HepG2 (cell line): ENCODE data around the gene COMMD8. TPM values are rescaled to one million over a fixed set of nuclear protein-coding genes. Genes with fewer than 3 reads are reported as not detected.

Experiments
- ATAC-seq: fragments of 200-7000 bp; cut with Tn5 transposase; 3 replicates; pipeline ENCODE4 v1.9.1; 2020; ENCODE audit warnings: mild to moderate bottlenecking, moderate library complexity
- Bru-seq: library from RNA; stranded (reverse); fragments of 400-500 nt; gene quantifications from one replicate; lab custom pipeline; 2021; lab: Mats Ljungman, UMichigan
- BruChase-seq, 2 experiments: library from RNA; stranded (reverse); fragments of 400-500 nt; gene quantifications; one replicate each; lab custom pipeline; 2021; lab: Mats Ljungman, UMichigan
- BruUV-seq: library from RNA; stranded (reverse); fragments of 400-500 nt; replicated peaks from 2 replicates; lab custom pipeline; 2021; lab: Mats Ljungman, UMichigan
- CTCF ChIA-PET: fragments of 300-600 bp; formaldehyde crosslinking; extraction: SDS; loops from one replicate; lab custom pipeline; 2021; ENCODE audit warnings: low total read pairs, inconsistent platforms, low intra/inter-chr PET ratio; lab: Yijun Ruan, JAX
- POLR2A ChIA-PET: fragments of 350-600 bp; sonication (Branson Sonifier 250); formaldehyde crosslinking; loops from one replicate; lab custom pipeline; 2020; ENCODE audit warnings: antibody characterized with exemption, inconsistent platforms; lab: Yijun Ruan, JAX
- DNase-seq: peaks from one replicate; pipeline ENCODE4 v3.0.0-alpha.2; 2015; ENCODE audit warnings: low spot score
- FAIRE-seq: peaks from 3 replicates; lab custom pipeline; 2011; peaks lifted over from hg19 to GRCh38; lab: Jason Lieb, UNC
- H2AFZ ChIP-seq: one replicate; pipeline ENCODE4 v1.6.1; 2011; ENCODE audit warnings: low read length, inconsistent platforms
- H3K27ac ChIP-seq: fragments of 300-600 bp; 3 replicates; pipeline ENCODE4 v1.8.0; 2011; ENCODE audit warnings: mixed run types, mild to moderate bottlenecking, mixed read lengths, low read length, inconsistent platforms; ENCODE audit not compliant: insufficient read depth; ENCODE audit errors: extremely low read length
- H3K27me3 ChIP-seq, 2 experiments: fragments of 200-600 bp in 1 of 2; 2 replicates in 1 of 2; 3 replicates in 1 of 2; pipeline versions ENCODE4 v1.6.0 to v1.8.0; 2011; ENCODE audit warnings: low read length in 2 of 2, mild to moderate bottlenecking in 2 of 2, moderate library complexity in 2 of 2, inconsistent platforms in 1 of 2; ENCODE audit not compliant: insufficient read depth in 2 of 2, control insufficient read depth in 1 of 2
- H3K36me3 ChIP-seq, 2 experiments: fragments of 200-600 bp in 1 of 2; replicated peaks in 1 of 2; 2 replicates in 1 of 2; 3 replicates in 1 of 2; pipeline versions ENCODE4 v1.5.1 to v1.8.0; 2011; ENCODE audit warnings: low read length in 2 of 2, inconsistent platforms in 1 of 2; ENCODE audit not compliant: insufficient read depth in 2 of 2, control insufficient read depth in 1 of 2
- H3K4me1 ChIP-seq: 2 replicates; pipeline ENCODE4 v1.5.1; 2012; ENCODE audit warnings: low read length, inconsistent platforms; ENCODE audit not compliant: insufficient read depth
- H3K4me2 ChIP-seq: 2 replicates; pipeline ENCODE4 v1.6.0; 2011; ENCODE audit warnings: low read depth, low read length, inconsistent platforms
- H3K4me3 ChIP-seq, 3 experiments: fragments of 200-600 bp in 1 of 3; sonication (generic), shearing (Covaris generic) in 1 of 3; replicated peaks in 1 of 3; 2 replicates each; pipeline ENCODE4 v1.5.1; 2011 to 2016; ENCODE audit warnings: low read length in 3 of 3, inconsistent platforms in 2 of 3, low read depth in 2 of 3, mild to moderate bottlenecking in 2 of 3, control low read depth in 1 of 3, mixed read lengths in 1 of 3; ENCODE audit not compliant: insufficient read depth in 1 of 3
- H3K79me2 ChIP-seq: one replicate; pipeline ENCODE4 v1.6.1; 2011; ENCODE audit warnings: low read length, inconsistent platforms; ENCODE audit not compliant: insufficient read depth
- H3K9ac ChIP-seq: 2 replicates; pipeline ENCODE4 v1.6.0; 2011; ENCODE audit warnings: mild to moderate bottlenecking, low read depth, low read length, inconsistent platforms; ENCODE audit not compliant: insufficient read depth
- H3K9me3 ChIP-seq: 2 replicates; pipeline ENCODE4 v1.5.1; 2012; ENCODE audit warnings: mild to moderate bottlenecking, low read length
- H4K20me1 ChIP-seq: 2 replicates; pipeline ENCODE4 v1.6.0; 2011; ENCODE audit warnings: inconsistent platforms, mild to moderate bottlenecking, low read length, moderate library complexity; ENCODE audit not compliant: insufficient read depth
- KDM2A ChIP-seq: sonication (generic); formaldehyde crosslinking; IDR thresholded peaks from 2 replicates; pipeline ENCODE4 v1.4.0; 2020; ENCODE audit warnings: low read depth, missing genetic modification reagents, borderline replicate concordance
- PPARG ChIP-seq: conservative IDR thresholded peaks from 2 replicates; pipeline ENCODE4 v1.6.1; 2016; ENCODE audit warnings: missing biosample characterization, missing genetic modification reagents
- ZBTB20 ChIP-seq: sonication (generic); formaldehyde crosslinking; IDR thresholded peaks from 2 replicates; pipeline ENCODE4 v1.8.1; 2023; ENCODE audit warnings: missing genetic modification reagents, low read depth, mild to moderate bottlenecking, borderline replicate concordance
- ZFP62 ChIP-seq: sonication (generic); formaldehyde crosslinking; IDR thresholded peaks from 2 replicates; pipeline ENCODE4 v1.4.0; 2020; ENCODE audit warnings: missing genetic modification reagents
- WGBS: methylation state at CpG from one replicate; pipeline ENCODE4 v1.1.6; 2017; ENCODE audit warnings: low lambda C conversion rate; 5-methylcytosine and 5-hydroxymethylcytosine counted together
- in situ Hi-C: cut with HindIII; loops from 2 replicates; pipeline ENCODE4 v1.10.0; 2017; ENCODE audit warnings: low pct_unique_long_range_greater_than_20kb; ENCODE audit not compliant: extremely low pct_ligation_motif_present
- intact Hi-C: fragments of 100-400 bp; cut with micrococcal nuclease; formaldehyde crosslinking; loops from one replicate; pipeline ENCODE4 v1.10.0; 2022; ENCODE audit not compliant: unreplicated experiment
- long read RNA-seq, 2 experiments: library from RNA in 1 of 2; library from polyadenylated mRNA in 1 of 2; stranded (forward) in 1 of 2; unstranded in 1 of 2; transcript quantifications; one replicate each; pipeline ENCODE4 v2.0.0, GENCODE V29; 2019 to 2022
- polyA minus RNA-seq, 3 experiments: library from RNA; depleted of rRNA, polyadenylated mRNA; stranded (reverse); fragments of >200 nt; gene quantifications; 2 replicates each; pipeline ENCODE4 v1.2.3, GENCODE V29; 2011; ENCODE audit warnings: low replicate concordance in 1 of 3
- polyA plus RNA-seq, 8 experiments: library from polyadenylated mRNA; depleted of rRNA in 3 of 8; stranded (reverse) in 7 of 8; unstranded in 1 of 8; fragments of >200 nt; fragmentation: Illumina TruSeq in 4 of 8; extraction: Trizol in 4 of 8; gene quantifications; 2 replicates each; pipeline versions ENCODE4 v1.2.1 to v1.2.3, GENCODE V29; 2011 to 2016; ENCODE audit warnings: low read depth in 4 of 8, missing spikeins in 1 of 8, mixed read lengths in 1 of 8; ENCODE audit not compliant: insufficient read depth in 1 of 8
- total RNA-seq, 5 experiments: library from RNA; depleted of rRNA; stranded (reverse); fragments of >200 nt; fragmentation: Illumina TruSeq; extraction: Trizol; gene quantifications; 2 replicates each; pipeline ENCODE4 v1.2.3, GENCODE V29; 2016; ENCODE audit warnings: low read depth in 1 of 5
- TF ChIP-seq, protein P1 (sequence below): IDR thresholded peaks from 2 replicates; pipeline ENCODE4 v1.6.1; 2016; ENCODE audit warnings: low read depth, missing genetic modification reagents, missing compliant biosample characterization
- TF ChIP-seq, protein P2 (sequence below): sonication (generic); formaldehyde crosslinking; IDR thresholded peaks from 2 replicates; pipeline ENCODE4 v1.4.0; 2020; ENCODE audit warnings: mild to moderate bottlenecking, missing genetic modification reagents
- TF ChIP-seq, protein P3 (sequence below): sonication (generic); formaldehyde crosslinking; conservative IDR thresholded peaks from 2 replicates; pipeline ENCODE4 v1.4.0; 2020; ENCODE audit warnings: mild to moderate bottlenecking, missing genetic modification reagents, moderate library complexity

The COMMD8 gene
- total RNA-seq (2016; rRNA removed; fragmentation: Illumina TruSeq; extraction: Trizol) (20.3 and 32.7 TPM in 2 replicates), polyA plus RNA-seq (2011; rRNA removed) (5.1 and 7.1 TPM in 2 replicates), polyA minus RNA-seq (2011; rRNA and poly(A)+ RNA removed; ENCODE audit: low replicate concordance) (0.16 and 1.5 TPM in 2 replicates), Bru-seq, nascent RNA (percentile 62 among the genes with signal in this experiment), BruChase-seq, experiment 1, labeled RNA remaining after a 6-hour chase (percentile 67 among the genes with signal in this experiment), BruChase-seq, experiment 2, labeled RNA remaining after a 2-hour chase (percentile 51 among the genes with signal in this experiment)
- total RNA-seq (2016; cell fraction: cytosol; rRNA removed; fragmentation: Illumina TruSeq; extraction: Trizol; ENCODE audit: low read depth): 6.5 and 6.6 TPM in 2 replicates
- 20.6 and 32.7 TPM in 2 replicates for total RNA-seq (2016; cell fraction: insoluble cytoplasmic fraction; rRNA removed; fragmentation: Illumina TruSeq; extraction: Trizol)
- 12.0 and 12.7 TPM in 2 replicates for total RNA-seq (2016; cell fraction: membrane; rRNA removed; fragmentation: Illumina TruSeq; extraction: Trizol)
- 8.3 and 10.5 TPM in 2 replicates for total RNA-seq (2016; cell fraction: nucleus; rRNA removed; fragmentation: Illumina TruSeq; extraction: Trizol)
- 1.8 and 3.1 TPM in 2 replicates for polyA plus RNA-seq (2011; cell fraction: cytosol; rRNA removed)
- 0.88 and 2.4 TPM in 2 replicates for polyA plus RNA-seq (2011; cell fraction: nucleus; rRNA removed)
- polyA plus RNA-seq (2012): 7.7 and 7.8 TPM in 2 replicates
- 8.2 and 8.5 TPM in 2 replicates for polyA plus RNA-seq (2016; cell fraction: cytosol; fragmentation: Illumina TruSeq; extraction: Trizol; ENCODE audit: low read depth)
- polyA plus RNA-seq (2016; cell fraction: insoluble cytoplasmic fraction; fragmentation: Illumina TruSeq; extraction: Trizol; ENCODE audit: low read depth): 32.4 and 37.3 TPM in 2 replicates
- 12.5 and 13.7 TPM in 2 replicates for polyA plus RNA-seq (2016; cell fraction: membrane; fragmentation: Illumina TruSeq; extraction: Trizol; ENCODE audit: low read depth)
- polyA plus RNA-seq (2016; cell fraction: nucleus; fragmentation: Illumina TruSeq; extraction: Trizol; ENCODE audit: insufficient read depth, low read depth): 15.2 and 15.6 TPM in 2 replicates
- polyA minus RNA-seq (2011; cell fraction: cytosol; rRNA and poly(A)+ RNA removed): 2.8 and 3.3 TPM in 2 replicates
- 4.5 and 6.3 TPM in 2 replicates for polyA minus RNA-seq (2011; cell fraction: nucleus; rRNA and poly(A)+ RNA removed)
- long read RNA-seq, experiment 1, transcript COMMD8-201 (5 exons, 1,469 nt): major isoform, 36 of 41 reads
- long read RNA-seq, experiment 1, partial matches to known transcripts: 0 of 41 reads
- long read RNA-seq, experiment 1, other reads (novel, unspliced or antisense): 5 of 41 reads
- long read RNA-seq, experiment 2, partial matches to known transcripts: 0 of 14 reads
- long read RNA-seq, experiment 2, other reads (novel, unspliced or antisense): 10 of 14 reads

DNA sequence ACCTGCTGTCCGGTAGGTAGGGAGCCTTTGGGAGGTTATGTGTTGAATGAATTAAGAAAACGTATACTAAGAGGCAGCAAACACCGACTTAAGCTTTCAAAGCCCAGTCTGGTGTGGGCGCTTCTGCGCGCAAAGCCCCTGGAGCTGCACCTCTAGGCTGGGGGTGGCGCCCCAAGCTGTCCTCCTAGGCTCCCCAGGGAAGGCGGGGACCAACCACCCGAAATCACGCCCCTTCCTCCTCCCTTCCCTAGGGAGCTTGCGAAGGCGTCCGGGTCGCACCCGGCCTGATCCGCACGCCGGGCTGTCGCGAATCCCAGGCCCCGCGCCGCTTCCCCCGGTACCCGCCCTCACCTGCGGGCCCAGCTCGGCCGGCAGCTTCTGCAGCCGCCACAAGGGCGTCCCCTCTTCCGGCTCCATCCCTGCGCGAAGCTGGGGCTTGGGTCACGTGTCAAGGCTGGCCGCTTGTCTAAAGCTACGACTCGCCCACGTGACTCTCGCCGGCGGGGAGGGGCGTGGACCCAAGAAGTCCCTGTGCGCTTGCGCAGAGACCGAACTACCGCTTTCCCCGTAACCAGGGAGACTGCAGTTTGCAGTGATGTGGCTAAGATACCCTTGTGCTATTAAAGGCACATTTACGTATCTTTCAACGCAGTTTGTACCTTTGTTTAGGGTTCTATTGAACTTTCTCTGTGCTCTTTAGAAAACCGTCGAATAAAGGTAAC, at the start of gene COMMD8:
COMMD8 (minus strand) TSS at position 468 of the 722 bp plus-strand sequence; CDS start at position 417, 51 bp downstream.
- peak; percentile 92 for DNase-seq
- Histone ChIP-seq H3K9me3 (no peaks in the 10 kb centered on the region), H3K79me2 (no peaks in the 10 kb centered on the region), H2AFZ (peak within 1 kb of the TSS; percentile 94), H3K4me1 (peaks cover 24% of the 10 kb centered on the region), H3K27me3 (no peaks in the 10 kb centered on the region; a peak in 1 of 5 replicates), H3K9ac (peak within 1 kb of the TSS; percentile 75), H3K4me2 (peak within 1 kb of the TSS; percentile 90), H3K4me3 (peak within 1 kb of the TSS; percentile 64 to 83 (median 78)), H4K20me1 (no peaks in the 10 kb centered on the region), H3K27ac (peak within 1 kb of the TSS; percentile 36), H3K36me3 (0 out of 5 replicates have a peak, but pooled peaks cover 0 to 8% of the 10 kb centered on the region in 2 experiments)
- intact Hi-C loops: loop anchor here (2.0 kb wide), 1 partner anchor 21 kb away; the partner anchor contains the start of gene ATP10D
- ATAC-seq: peak; percentile 99
- TSS peak; percentile 61 for BruUV-seq
- ChIA-PET CTCF (no interaction called here), POLR2A (interaction anchor here (0.9 to 1.8 kb wide), 2 partner anchors 21 to 98 kb away, joined by 4 to 15 read pairs; partner anchors contain the start of gene ATP10D)
- in situ Hi-C loops: no loop called here
- WGBS: 0% methylated on average over 10 of the region's 51 CpGs
- no peak for FAIRE-seq
- TF ChIP-seq KDM2A (CRISPR knock-in tag) (peak; percentile 79), PPARG (CRISPR knock-in tag) (no peak), ZFP62 (CRISPR knock-in tag) (no peak), ZBTB20 (CRISPR knock-in tag) (no peak)
- TF ChIP-seq, protein P1, sequence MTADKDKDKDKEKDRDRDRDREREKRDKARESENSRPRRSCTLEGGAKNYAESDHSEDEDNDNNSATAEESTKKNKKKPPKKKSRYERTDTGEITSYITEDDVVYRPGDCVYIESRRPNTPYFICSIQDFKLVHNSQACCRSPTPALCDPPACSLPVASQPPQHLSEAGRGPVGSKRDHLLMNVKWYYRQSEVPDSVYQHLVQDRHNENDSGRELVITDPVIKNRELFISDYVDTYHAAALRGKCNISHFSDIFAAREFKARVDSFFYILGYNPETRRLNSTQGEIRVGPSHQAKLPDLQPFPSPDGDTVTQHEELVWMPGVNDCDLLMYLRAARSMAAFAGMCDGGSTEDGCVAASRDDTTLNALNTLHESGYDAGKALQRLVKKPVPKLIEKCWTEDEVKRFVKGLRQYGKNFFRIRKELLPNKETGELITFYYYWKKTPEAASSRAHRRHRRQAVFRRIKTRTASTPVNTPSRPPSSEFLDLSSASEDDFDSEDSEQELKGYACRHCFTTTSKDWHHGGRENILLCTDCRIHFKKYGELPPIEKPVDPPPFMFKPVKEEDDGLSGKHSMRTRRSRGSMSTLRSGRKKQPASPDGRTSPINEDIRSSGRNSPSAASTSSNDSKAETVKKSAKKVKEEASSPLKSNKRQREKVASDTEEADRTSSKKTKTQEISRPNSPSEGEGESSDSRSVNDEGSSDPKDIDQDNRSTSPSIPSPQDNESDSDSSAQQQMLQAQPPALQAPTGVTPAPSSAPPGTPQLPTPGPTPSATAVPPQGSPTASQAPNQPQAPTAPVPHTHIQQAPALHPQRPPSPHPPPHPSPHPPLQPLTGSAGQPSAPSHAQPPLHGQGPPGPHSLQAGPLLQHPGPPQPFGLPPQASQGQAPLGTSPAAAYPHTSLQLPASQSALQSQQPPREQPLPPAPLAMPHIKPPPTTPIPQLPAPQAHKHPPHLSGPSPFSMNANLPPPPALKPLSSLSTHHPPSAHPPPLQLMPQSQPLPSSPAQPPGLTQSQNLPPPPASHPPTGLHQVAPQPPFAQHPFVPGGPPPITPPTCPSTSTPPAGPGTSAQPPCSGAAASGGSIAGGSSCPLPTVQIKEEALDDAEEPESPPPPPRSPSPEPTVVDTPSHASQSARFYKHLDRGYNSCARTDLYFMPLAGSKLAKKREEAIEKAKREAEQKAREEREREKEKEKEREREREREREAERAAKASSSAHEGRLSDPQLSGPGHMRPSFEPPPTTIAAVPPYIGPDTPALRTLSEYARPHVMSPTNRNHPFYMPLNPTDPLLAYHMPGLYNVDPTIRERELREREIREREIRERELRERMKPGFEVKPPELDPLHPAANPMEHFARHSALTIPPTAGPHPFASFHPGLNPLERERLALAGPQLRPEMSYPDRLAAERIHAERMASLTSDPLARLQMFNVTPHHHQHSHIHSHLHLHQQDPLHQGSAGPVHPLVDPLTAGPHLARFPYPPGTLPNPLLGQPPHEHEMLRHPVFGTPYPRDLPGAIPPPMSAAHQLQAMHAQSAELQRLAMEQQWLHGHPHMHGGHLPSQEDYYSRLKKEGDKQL (CRISPR knock-in tag): no peak
- TF ChIP-seq, protein P2, sequence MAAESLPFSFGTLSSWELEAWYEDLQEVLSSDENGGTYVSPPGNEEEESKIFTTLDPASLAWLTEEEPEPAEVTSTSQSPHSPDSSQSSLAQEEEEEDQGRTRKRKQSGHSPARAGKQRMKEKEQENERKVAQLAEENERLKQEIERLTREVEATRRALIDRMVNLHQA: no peak
- TF ChIP-seq, protein P3, sequence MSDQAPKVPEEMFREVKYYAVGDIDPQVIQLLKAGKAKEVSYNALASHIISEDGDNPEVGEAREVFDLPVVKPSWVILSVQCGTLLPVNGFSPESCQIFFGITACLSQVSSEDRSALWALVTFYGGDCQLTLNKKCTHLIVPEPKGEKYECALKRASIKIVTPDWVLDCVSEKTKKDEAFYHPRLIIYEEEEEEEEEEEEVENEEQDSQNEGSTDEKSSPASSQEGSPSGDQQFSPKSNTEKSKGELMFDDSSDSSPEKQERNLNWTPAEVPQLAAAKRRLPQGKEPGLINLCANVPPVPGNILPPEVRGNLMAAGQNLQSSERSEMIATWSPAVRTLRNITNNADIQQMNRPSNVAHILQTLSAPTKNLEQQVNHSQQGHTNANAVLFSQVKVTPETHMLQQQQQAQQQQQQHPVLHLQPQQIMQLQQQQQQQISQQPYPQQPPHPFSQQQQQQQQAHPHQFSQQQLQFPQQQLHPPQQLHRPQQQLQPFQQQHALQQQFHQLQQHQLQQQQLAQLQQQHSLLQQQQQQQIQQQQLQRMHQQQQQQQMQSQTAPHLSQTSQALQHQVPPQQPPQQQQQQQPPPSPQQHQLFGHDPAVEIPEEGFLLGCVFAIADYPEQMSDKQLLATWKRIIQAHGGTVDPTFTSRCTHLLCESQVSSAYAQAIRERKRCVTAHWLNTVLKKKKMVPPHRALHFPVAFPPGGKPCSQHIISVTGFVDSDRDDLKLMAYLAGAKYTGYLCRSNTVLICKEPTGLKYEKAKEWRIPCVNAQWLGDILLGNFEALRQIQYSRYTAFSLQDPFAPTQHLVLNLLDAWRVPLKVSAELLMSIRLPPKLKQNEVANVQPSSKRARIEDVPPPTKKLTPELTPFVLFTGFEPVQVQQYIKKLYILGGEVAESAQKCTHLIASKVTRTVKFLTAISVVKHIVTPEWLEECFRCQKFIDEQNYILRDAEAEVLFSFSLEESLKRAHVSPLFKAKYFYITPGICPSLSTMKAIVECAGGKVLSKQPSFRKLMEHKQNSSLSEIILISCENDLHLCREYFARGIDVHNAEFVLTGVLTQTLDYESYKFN (CRISPR knock-in tag): peak; percentile 47
